H1 (cell line): ENCODE measurements around the gene IFITM10.
"Not testable (repeated sequence)": the region's sequence is repeated elsewhere in the genome, so short reads cannot be mapped to it uniquely, and the experiment has no call there.

Experiments
- CREB1 ChIP-seq: IDR thresholded peaks from 2 replicates; pipeline ENCODE4 v1.6.1; 2012; ENCODE audit warnings: inconsistent platforms
- EZH2 ChIP-seq: fragments of 200-600 bp; sonication (generic); IDR thresholded peaks from 2 replicates; pipeline ENCODE4 v1.7.1; 2012; ENCODE audit warnings: low read depth, mild to moderate bottlenecking, moderate library complexity, low read length, inconsistent platforms; ENCODE audit not compliant: severe bottlenecking
- JUND ChIP-seq: IDR thresholded peaks from 2 replicates; pipeline ENCODE4 v1.6.1; 2011; ENCODE audit warnings: mild to moderate bottlenecking, improper control_type of control experiment, low read length
- PHF8 ChIP-seq: fragments of 200-600 bp; sonication (generic); conservative IDR thresholded peaks from 2 replicates; pipeline ENCODE4 v1.7.1; 2012; ENCODE audit warnings: low read depth, mild to moderate bottlenecking, inconsistent platforms, low read length, moderate library complexity
- POLR2A ChIP-seq, 2 experiments: IDR thresholded peaks; 1 replicate in 1 of 2; 2 replicates in 1 of 2; pipeline ENCODE4 v1.6.1; 2011; ENCODE audit warnings: low read depth in 2 of 2, low read length in 2 of 2, mild to moderate bottlenecking in 2 of 2; ENCODE audit errors: control extremely low read depth in 1 of 2
- POLR2AphosphoS5 ChIP-seq: IDR thresholded peaks from 2 replicates; pipeline ENCODE4 v1.6.1; 2011; ENCODE audit warnings: low read depth, low read length
- RFX5 ChIP-seq: IDR thresholded peaks from 2 replicates; pipeline ENCODE4 v1.6.1; 2011; ENCODE audit warnings: low read depth, low read length, improper control_type of control experiment, borderline replicate concordance
- TBP ChIP-seq: IDR thresholded peaks from 2 replicates; pipeline ENCODE4 v1.6.1; 2011; ENCODE audit warnings: low read depth, low read length, improper control_type of control experiment
- TF ChIP-seq, protein P1 (sequence below): IDR thresholded peaks from 2 replicates; pipeline ENCODE4 v1.6.1; 2012; ENCODE audit warnings: inconsistent platforms
- TF ChIP-seq, protein P2 (sequence below): IDR thresholded peaks from 2 replicates; pipeline ENCODE4 v1.6.1; 2011; ENCODE audit warnings: low read length, improper control_type of control experiment
- TF ChIP-seq, protein P3 (sequence below), 3 experiments: IDR thresholded peaks; 1 replicate in 2 of 3; 2 replicates in 1 of 3; pipeline versions ENCODE4 v1.5.1 to v1.6.1; 2011; ENCODE audit warnings: low read length in 3 of 3, mild to moderate bottlenecking in 3 of 3, inconsistent platforms in 2 of 3, low read depth in 1 of 3, moderate library complexity in 1 of 3; ENCODE audit not compliant: insufficient read depth in 1 of 3; ENCODE audit errors: control extremely low read depth in 1 of 3

DNA sequence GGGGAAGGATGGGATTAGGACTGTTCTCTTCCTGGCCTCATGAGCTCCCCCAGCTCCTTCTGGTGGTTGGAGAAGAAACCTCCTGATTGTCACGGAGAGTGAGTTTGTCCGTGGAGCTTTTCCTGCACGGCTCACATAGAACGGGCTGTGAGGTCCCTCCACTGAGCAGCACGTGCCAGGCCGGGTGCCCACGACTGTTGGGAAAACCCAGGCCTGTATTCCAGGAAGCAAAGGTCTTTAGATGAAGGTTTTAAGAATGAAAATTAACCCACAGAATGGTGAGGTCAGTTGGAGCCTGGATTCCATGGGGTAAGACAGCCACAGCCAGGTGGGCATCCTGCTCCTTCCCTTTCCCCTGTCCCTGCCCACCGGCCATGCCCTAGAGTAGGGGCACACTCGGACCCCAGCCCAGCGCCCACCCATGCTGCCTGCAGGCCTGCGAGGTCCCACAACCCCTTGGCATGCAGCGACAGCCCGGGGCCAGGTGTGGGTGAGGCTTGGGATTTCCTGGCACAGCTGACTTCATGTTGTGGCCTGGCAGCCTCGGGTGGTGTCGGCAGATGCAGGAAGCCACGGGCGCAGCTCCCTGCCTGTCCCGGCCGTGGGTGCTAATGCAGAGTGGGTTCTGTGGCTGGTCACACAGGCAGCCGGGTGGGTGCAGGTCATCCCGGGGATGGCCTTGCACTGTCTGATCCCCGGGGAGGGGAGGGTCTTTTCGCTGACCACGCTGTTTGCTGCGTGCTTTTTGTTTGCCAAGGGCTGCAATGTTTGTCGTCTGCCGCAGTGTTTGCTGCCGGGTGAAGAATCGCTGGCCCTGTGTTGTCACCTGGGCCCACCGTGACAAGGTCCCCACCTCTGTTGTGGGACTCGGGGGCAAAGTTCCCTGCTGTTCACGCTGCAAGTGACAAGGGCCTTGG is 60.9 kb downstream of the IFITM10 start:
- TF ChIP-seq TBP; EZH2; CREB1; POLR2A (IDR thresholded peaks at IDR 0.05; ENCODE audit: control extremely low read depth in 1 of 2, low read depth in 2 of 2, low read length in 2 of 2); JUND; POLR2AphosphoS5; RFX5; PHF8: not testable (repeated sequence)
- TF ChIP-seq, protein P1, sequence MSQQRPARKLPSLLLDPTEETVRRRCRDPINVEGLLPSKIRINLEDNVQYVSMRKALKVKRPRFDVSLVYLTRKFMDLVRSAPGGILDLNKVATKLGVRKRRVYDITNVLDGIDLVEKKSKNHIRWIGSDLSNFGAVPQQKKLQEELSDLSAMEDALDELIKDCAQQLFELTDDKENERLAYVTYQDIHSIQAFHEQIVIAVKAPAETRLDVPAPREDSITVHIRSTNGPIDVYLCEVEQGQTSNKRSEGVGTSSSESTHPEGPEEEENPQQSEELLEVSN, result not testable (repeated sequence)
- TF ChIP-seq, protein P2, sequence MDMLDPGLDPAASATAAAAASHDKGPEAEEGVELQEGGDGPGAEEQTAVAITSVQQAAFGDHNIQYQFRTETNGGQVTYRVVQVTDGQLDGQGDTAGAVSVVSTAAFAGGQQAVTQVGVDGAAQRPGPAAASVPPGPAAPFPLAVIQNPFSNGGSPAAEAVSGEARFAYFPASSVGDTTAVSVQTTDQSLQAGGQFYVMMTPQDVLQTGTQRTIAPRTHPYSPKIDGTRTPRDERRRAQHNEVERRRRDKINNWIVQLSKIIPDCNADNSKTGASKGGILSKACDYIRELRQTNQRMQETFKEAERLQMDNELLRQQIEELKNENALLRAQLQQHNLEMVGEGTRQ, result not testable (repeated sequence)
- TF ChIP-seq, protein P3, sequence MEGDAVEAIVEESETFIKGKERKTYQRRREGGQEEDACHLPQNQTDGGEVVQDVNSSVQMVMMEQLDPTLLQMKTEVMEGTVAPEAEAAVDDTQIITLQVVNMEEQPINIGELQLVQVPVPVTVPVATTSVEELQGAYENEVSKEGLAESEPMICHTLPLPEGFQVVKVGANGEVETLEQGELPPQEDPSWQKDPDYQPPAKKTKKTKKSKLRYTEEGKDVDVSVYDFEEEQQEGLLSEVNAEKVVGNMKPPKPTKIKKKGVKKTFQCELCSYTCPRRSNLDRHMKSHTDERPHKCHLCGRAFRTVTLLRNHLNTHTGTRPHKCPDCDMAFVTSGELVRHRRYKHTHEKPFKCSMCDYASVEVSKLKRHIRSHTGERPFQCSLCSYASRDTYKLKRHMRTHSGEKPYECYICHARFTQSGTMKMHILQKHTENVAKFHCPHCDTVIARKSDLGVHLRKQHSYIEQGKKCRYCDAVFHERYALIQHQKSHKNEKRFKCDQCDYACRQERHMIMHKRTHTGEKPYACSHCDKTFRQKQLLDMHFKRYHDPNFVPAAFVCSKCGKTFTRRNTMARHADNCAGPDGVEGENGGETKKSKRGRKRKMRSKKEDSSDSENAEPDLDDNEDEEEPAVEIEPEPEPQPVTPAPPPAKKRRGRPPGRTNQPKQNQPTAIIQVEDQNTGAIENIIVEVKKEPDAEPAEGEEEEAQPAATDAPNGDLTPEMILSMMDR (IDR thresholded peaks at IDR 0.05; ENCODE audit: control extremely low read depth in 1 of 3, insufficient read depth in 1 of 3, low read depth in 1 of 3, low read length in 3 of 3), result not testable (repeated sequence)
